GM10248 (cell line): ENCODE data around the gene LRRC45.

Experiments
- CTCF ChIA-PET: fragments of 300-600 bp; sonication (Branson Sonifier 250); formaldehyde crosslinking; extraction: SDS; loops from one replicate; lab custom pipeline; 2021; ENCODE audit warnings: antibody characterized with exemption; lab: Yijun Ruan, JAX
- POLR2A ChIA-PET: fragments of 350-650 bp; sonication (Branson Sonifier 250); formaldehyde crosslinking; extraction: SDS; loops from one replicate; lab custom pipeline; 2020; ENCODE audit warnings: antibody characterized with exemption; lab: Yijun Ruan, JAX
- DNase-seq: peaks from one replicate; pipeline ENCODE4 v3.0.0; 2012; ENCODE audit errors: extremely low spot score
- CTCF ChIP-seq: IDR thresholded peaks from 2 replicates; pipeline ENCODE4 v1.5.1; 2012; ENCODE audit warnings: mild to moderate bottlenecking, low read depth; ENCODE audit errors: extremely low read depth, missing control alignments, control extremely low read depth

The LRRC45 gene

GRCh38 chr17:82055023-82055964, 32.2 kb downstream of the LRRC45 start:
- CTCF ChIA-PET, result interaction anchor here (1.1 to 1.2 kb wide), 3 partner anchors 18 to 99 kb away, joined by 3 to 4 read pairs (median 3); partner anchors contain the start of gene DCXR
- POLR2A ChIA-PET, result interaction anchor here (0.6 to 1.1 kb wide), 2 partner anchors 18 to 457 kb away, joined by 3 read pairs; partner anchors contain the start of gene DCXR

GRCh38 chr17:82055965-82056728, 33.0 kb downstream of the LRRC45 start:
- POLR2A ChIA-PET, result interaction anchor here (1.1 kb wide), 1 partner anchor 18 kb away, joined by 3 read pairs; the partner anchor contains the start of gene DCXR
- no peak for DNase-seq
- CTCF ChIA-PET, result interaction anchor here (0.9 to 1.5 kb wide), 5 partner anchors 10 to 98 kb away, joined by 3 to 5 read pairs (median 3); partner anchors contain the start of genes DCXR and DUS1L
- TF ChIP-seq CTCF, result no peak

More at GRCh38 chr17:82055023-82055964, 32.2 kb downstream of the LRRC45 start:
- DNase-seq, result no peak
- TF ChIP-seq CTCF, result no peak

GRCh38 chr17:82056729-82057621, 33.9 kb downstream of the LRRC45 start:
- TF ChIP-seq CTCF, result no peak
- CTCF ChIA-PET, result interaction anchor here (0.9 to 1.5 kb wide), 4 partner anchors 9 to 98 kb away, joined by 3 to 5 read pairs (median 4); partner anchors contain the start of genes DCXR and DUS1L
- DNase-seq, result no peak
- POLR2A ChIA-PET, result interaction anchor here (1.1 kb wide), 1 partner anchor 19 kb away, joined by 3 read pairs; the partner anchor contains the start of gene DCXR

GRCh38 chr17:82058230-82058854, 35.2 kb downstream of the LRRC45 start:
- ChIA-PET POLR2A (no interaction called here), CTCF (no interaction called here)

GRCh38 chr17:82058855-82059249, 35.7 kb downstream of the LRRC45 start:
- TF ChIP-seq CTCF, result no peak
- CTCF ChIA-PET, result interaction anchor here (0.8 kb wide), 1 partner anchor 291 kb away, joined by 3 read pairs; no protein-coding TSS in a partner anchor
- no peak for DNase-seq
- POLR2A ChIA-PET, result no interaction called here

More at GRCh38 chr17:82058230-82058854, 35.2 kb downstream of the LRRC45 start:
- no peak for DNase-seq
- TF ChIP-seq CTCF, result no peak
